BLaER1 treated with 17β-estradiol and CSF1 and Interleukin-3, amounts not matched to agents 10 nM and 100 nM (cell line): ENCODE data around the gene BLM.
"Not testable (repeated sequence)": the region's sequence is repeated elsewhere in the genome, so short reads cannot be mapped to it uniquely, and the experiment has no call there.

ENCODE experiments used
- H3K27ac ChIP-seq, 11 experiments: shearing (Covaris generic); formaldehyde crosslinking; 2 replicates each; pipeline ENCODE4 v1.8.1; 2022
- H3K27me3 ChIP-seq, 11 experiments: shearing (Covaris generic); formaldehyde crosslinking; 2 replicates each; pipeline ENCODE4 v1.8.1; 2022
- H3K36me3 ChIP-seq, 11 experiments: shearing (Covaris generic); formaldehyde crosslinking; 2 replicates each; pipeline ENCODE4 v1.8.1; 2022
- H3K4me1 ChIP-seq, 10 experiments: shearing (Covaris generic); formaldehyde crosslinking; 2 replicates each; pipeline ENCODE4 v1.8.1; 2022
- H3K4me2 ChIP-seq, 11 experiments: shearing (Covaris generic); formaldehyde crosslinking; 2 replicates each; pipeline ENCODE4 v1.8.1; 2022
- H3K4me3 ChIP-seq, 10 experiments: shearing (Covaris generic); formaldehyde crosslinking; 2 replicates each; pipeline ENCODE4 v1.8.1; 2022
- H3K9ac ChIP-seq, 11 experiments: shearing (Covaris generic); formaldehyde crosslinking; 2 replicates each; pipeline ENCODE4 v1.8.1; 2022
- H3K9me3 ChIP-seq, 11 experiments: shearing (Covaris generic); formaldehyde crosslinking; replicated peaks in 1 of 11; 2 replicates each; pipeline ENCODE4 v1.8.1; 2022
- H4K20me1 ChIP-seq, 11 experiments: shearing (Covaris generic); formaldehyde crosslinking; 2 replicates each; pipeline ENCODE4 v1.8.1; 2022
- Cebpa-rat ChIP-seq, 11 experiments: shearing (Covaris generic); IDR thresholded peaks; 2 replicates each; pipeline ENCODE4 v1.8.1; 2022

The BLM gene

GRCh38 chr15:90686435-90687218 is 30.5 kb upstream of the BLM start:
- Histone ChIP-seq H3K27me3 (no peaks in the 10 kb centered on the region), H3K4me3 (no peak overlapping the region), H3K36me3 (peaks cover 0 to 7% (median 0%) of the 10 kb centered on the region in 11 experiments; a peak in 3 of 22 replicates), H3K9me3 (peaks cover 14 to 28% (median 23%) of the 10 kb centered on the region in 11 experiments; a peak in 21 of 22 replicates), H3K4me1 (peaks cover 24 to 53% (median 49%) of the 10 kb centered on the region in 10 experiments), H3K4me2 (peak overlapping the region; percentile 52 to 87 (median 71)), H3K27ac (peak overlapping the region in 10 of 11 experiments; percentile 60 to 78 (median 76); a peak in 21 of 22 replicates), H3K9ac (peak overlapping the region in 9 of 11 experiments; percentile 11 to 59 (median 24); a peak in 17 of 22 replicates), H4K20me1 (no peaks in the 10 kb centered on the region)
- no peak for TF ChIP-seq Cebpa-rat (IDR thresholded peaks at IDR 0.05)

DNA sequence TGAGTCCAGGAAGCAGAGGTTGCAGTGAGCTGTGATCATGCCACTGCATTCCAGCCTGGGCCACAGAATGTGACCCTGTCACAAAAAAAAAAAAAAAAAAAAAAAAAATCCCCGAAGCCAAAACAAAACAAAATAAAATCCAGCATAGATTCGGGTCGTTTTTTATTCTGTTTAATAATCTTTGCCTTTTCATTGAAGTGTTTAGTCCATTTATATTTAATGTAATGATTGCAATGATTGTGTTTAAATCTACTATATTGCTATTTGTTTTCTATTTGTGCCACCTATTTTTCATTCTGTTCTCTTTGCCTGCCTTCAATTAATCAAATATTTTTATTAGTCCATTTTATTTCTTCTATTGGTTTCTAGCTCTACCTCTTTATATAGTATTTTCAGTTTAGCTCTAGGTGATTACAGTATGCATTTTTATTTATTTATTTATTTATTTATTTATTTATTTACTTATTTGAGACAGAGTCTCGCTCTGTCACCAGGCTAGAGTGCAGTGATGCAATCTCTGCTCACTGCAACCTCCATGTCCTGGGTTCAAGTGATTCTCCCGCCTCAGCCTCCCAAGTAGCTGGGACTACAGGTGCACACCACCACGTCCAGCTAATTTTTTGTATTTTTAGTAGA is 27.7 kb upstream of the BLM start:
- H3K27me3 ChIP-seq, H4K20me1 ChIP-seq, H3K27ac ChIP-seq, H3K36me3 ChIP-seq, H3K9ac ChIP-seq, H3K4me2 ChIP-seq: not testable (repeated sequence)
- Histone ChIP-seq H3K9me3 (peaks cover 14 to 28% (median 23%) of the 10 kb centered on the region in 11 experiments; a peak in 21 of 22 replicates), H3K4me3 (peak overlapping the region in 1 of 10 experiments; percentile 39; a peak in 2 of 20 replicates), H3K4me1 (peaks cover 39 to 61% (median 59%) of the 10 kb centered on the region in 10 experiments)

DNA sequence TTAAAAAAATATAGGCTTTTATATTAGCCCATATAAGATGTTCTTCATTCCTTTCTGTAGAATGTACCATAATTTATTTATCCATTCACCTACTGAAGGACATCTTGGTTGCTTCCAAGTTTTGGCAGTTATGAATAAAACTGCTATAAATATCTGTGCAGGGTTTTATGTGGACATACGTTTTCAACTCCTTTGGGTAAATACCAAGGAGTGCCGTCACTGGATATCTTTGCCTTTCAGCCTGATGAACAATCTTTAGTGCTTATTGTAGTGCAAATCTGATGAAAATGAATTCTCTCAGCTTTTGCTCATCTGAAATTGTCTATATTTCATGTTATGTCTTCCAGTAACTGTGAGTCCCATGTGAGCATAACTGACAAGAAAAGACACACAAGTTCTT is 26.6 kb upstream of the BLM start:
- Histone ChIP-seq H3K4me1 (peaks cover 32 to 53% (median 48%) of the 10 kb centered on the region in 10 experiments), H3K27ac (no peak overlapping the region), H3K9me3 (peaks cover 14 to 28% (median 23%) of the 10 kb centered on the region in 11 experiments; a peak in 21 of 22 replicates), H3K4me3 (no peak overlapping the region), H3K36me3 (peaks cover 0 to 7% (median 0%) of the 10 kb centered on the region in 11 experiments; a peak in 3 of 22 replicates), H3K4me2 (no peak overlapping the region), H4K20me1 (no peaks in the 10 kb centered on the region), H3K27me3 (no peaks in the 10 kb centered on the region), H3K9ac (no peak overlapping the region)
- TF ChIP-seq Cebpa-rat (IDR thresholded peaks at IDR 0.05), result no peak

- Histone ChIP-seq H3K27me3 (no peaks in the 10 kb centered on the region), H3K27ac (no peak overlapping the region), H3K9ac (no peak overlapping the region), H3K4me1 (peaks cover 24 to 45% (median 40%) of the 10 kb centered on the region in 10 experiments), H4K20me1 (no peaks in the 10 kb centered on the region), H3K36me3 (peaks cover 0 to 7% (median 0%) of the 10 kb centered on the region in 11 experiments; a peak in 3 of 22 replicates), H3K4me2 (peak overlapping the region in 4 of 11 experiments; percentile 16 to 65 (median 18); a peak in 6 of 22 replicates), H3K9me3 (peaks cover 14 to 28% (median 23%) of the 10 kb centered on the region in 11 experiments; a peak in 21 of 22 replicates), H3K4me3 (no peak overlapping the region)
- TF ChIP-seq Cebpa-rat (IDR thresholded peaks at IDR 0.05), result no peak
Measured at GRCh38 chr15:90691369-90691768, 25.8 kb upstream of the BLM start.

DNA sequence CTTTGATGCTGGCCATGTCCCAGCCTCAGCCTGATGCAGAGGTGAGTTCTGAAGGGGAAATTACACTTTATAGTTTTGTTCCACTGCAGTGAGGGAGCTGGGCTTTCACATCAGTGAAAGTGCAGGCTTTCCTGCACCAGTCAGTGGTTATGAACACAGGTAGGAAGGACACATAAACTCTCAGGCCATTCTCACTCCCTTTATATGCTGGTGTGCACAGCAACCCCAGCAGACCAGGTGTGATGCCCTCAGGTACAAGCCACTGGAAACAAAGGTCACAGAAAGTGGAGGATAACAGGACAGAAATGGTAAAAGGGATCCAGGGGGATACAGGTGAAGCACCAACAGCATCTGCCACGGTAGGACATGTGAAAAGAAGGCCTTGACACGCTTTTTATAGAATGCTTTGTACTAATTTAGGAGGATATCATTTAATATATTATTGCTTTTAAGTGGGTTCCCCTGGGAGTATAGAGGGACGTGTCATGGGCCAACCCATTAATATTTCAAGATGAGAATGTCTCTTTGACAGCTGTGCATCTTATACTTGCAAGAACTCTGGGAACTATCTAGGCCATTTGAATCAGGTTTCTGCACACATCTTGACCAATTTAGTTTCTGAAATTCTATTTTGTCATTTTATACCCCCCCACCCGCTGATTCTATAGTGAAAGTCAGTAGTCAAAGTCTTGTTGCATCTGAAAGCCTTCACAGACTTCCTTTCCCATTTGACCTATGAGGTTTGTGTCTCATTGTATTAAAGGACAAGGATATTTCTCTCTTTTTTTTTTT is 25.0 kb upstream of the BLM start:
- Histone ChIP-seq H4K20me1 (no peaks in the 10 kb centered on the region), H3K27ac (no peak overlapping the region), H3K4me3 (no peak overlapping the region), H3K9me3 (peaks cover 14 to 28% (median 23%) of the 10 kb centered on the region in 11 experiments; a peak in 21 of 22 replicates), H3K4me2 (peak overlapping the region in 8 of 11 experiments; percentile 16 to 65 (median 36); a peak in 16 of 22 replicates), H3K4me1 (peaks cover 16 to 37% (median 32%) of the 10 kb centered on the region in 10 experiments), H3K9ac (no peak overlapping the region), H3K27me3 (no peaks in the 10 kb centered on the region), H3K36me3 (peaks cover 0 to 7% (median 0%) of the 10 kb centered on the region in 11 experiments; a peak in 3 of 22 replicates)
- TF ChIP-seq Cebpa-rat (IDR thresholded peaks at IDR 0.05), result no peak

DNA sequence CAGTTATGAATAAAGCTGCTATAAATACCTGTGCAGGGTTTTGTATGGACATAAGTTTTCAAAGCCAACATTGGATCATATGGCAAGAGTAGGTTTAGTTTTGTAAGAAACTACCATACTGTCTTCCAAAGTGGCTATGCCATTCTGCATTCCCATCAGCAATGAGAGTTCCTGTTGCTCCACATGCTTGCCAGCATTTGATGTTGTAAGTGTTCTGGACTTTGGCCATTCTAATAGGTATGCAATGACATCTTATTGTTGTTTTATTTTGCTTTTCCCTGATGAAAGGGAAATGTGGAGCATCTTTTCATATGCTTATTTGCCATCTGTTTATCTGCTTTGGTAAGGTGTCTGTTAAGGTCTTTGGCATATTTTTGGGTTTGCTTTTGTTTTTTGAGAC is 22.2 kb upstream of the BLM start:
- Histone ChIP-seq H3K9ac (no peak overlapping the region), H3K36me3 (no peaks in the 10 kb centered on the region), H4K20me1 (no peaks in the 10 kb centered on the region), H3K4me2 (no peak overlapping the region), H3K4me1 (peaks cover 15 to 32% (median 26%) of the 10 kb centered on the region in 10 experiments), H3K4me3 (no peak overlapping the region), H3K27me3 (no peaks in the 10 kb centered on the region), H3K9me3 (peaks cover 0 to 5% (median 3%) of the 10 kb centered on the region in 11 experiments; a peak in 15 of 22 replicates), H3K27ac (no peak overlapping the region)
- no peak for TF ChIP-seq Cebpa-rat (IDR thresholded peaks at IDR 0.05)

DNA sequence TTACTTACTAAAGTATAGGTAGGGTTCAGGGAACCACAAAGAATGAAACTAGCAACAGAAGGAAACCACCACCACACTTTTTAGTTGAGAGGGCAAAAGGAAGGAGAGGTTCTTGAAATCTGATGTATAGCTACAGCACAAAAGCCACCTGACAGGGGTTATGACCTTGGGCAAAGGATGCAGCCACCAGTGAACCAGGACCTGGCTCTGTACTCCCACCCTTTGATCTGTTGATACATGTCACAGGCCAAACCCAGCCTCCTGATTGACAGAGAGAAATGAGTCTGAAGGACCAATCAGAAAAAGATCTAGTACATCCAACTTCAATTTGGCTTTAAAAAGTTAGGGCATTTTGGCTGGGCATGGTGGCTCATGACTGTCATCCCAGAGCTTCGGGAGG is 20.0 kb upstream of the BLM start:
- no peak overlapping the region for H3K9ac ChIP-seq
- H3K4me3 ChIP-seq, result no peak overlapping the region
- H3K9me3 ChIP-seq, result peaks cover 0 to 4% (median 0%) of the 10 kb centered on the region in 11 experiments; a peak in 3 of 22 replicates
- H3K27ac ChIP-seq, result no peak overlapping the region
- H3K27me3 ChIP-seq, result no peaks in the 10 kb centered on the region
- TF ChIP-seq Cebpa-rat (IDR thresholded peaks at IDR 0.05), result no peak
- peaks cover 10 to 40% (median 22%) of the 10 kb centered on the region in 10 experiments for H3K4me1 ChIP-seq
- H3K4me2 ChIP-seq, result no peak overlapping the region
- H4K20me1 ChIP-seq, result no peaks in the 10 kb centered on the region
- 0 out of 22 replicates have a peak, but pooled peaks cover 0 to under 1% (median 0%) of the 10 kb centered on the region in 11 experiments for H3K36me3 ChIP-seq

DNA sequence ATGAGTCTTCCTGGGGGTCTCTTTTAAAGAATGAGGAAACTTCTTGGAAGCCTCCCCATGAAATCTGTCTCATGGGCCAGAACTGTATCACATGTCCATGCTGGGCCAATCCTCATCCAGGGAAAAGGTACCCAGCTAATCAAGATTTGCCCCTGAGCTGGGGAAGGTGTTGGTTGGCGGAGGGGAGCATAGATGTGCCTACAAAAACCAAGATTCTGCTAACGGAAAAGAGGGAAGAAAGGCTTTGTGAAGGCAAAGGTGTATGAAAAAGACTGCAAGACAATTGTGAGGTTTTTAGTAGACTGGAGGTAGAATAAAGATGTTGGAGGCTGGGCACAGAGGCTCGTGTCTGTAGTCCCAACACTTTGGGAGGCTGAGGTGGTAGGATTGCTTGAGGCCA is 18.5 kb upstream of the BLM start:
- TF ChIP-seq Cebpa-rat (IDR thresholded peaks at IDR 0.05), result no peak
- Histone ChIP-seq H3K9ac (no peak overlapping the region), H3K4me2 (no peak overlapping the region), H3K4me3 (no peak overlapping the region), H3K27me3 (no peaks in the 10 kb centered on the region), H4K20me1 (no peaks in the 10 kb centered on the region), H3K27ac (no peak overlapping the region), H3K36me3 (peaks cover 0 to 9% (median 0%) of the 10 kb centered on the region in 11 experiments; a peak in 3 of 22 replicates), H3K9me3 (peaks cover 9 to 19% (median 14%) of the 10 kb centered on the region in 11 experiments; a peak in 21 of 22 replicates), H3K4me1 (peaks cover 0 to 33% (median 14%) of the 10 kb centered on the region in 10 experiments; a peak in 12 of 20 replicates)
